Prostate gland (tissue), 2 donors: Measurements from ENCODE around the gene INTS3.

ENCODE experiments used
- POLR2A ChIP-seq: fragments of 450-650 bp; IDR thresholded peaks from one replicate; pipeline ENCODE4 v1.6.1; 2016; ENCODE audit warnings: antibody characterized with exemption, mild to moderate bottlenecking
- POLR2AphosphoS5 ChIP-seq: sonication (generic); formaldehyde crosslinking; IDR thresholded peaks from one replicate; pipeline ENCODE4 v1.6.1; 2017; ENCODE audit warnings: antibody characterized with exemption
- TF ChIP-seq, protein P1 (sequence below), 4 experiments: fragments of 200-600 bp in 2 of 4; fragments of 450-650 bp in 2 of 4; sonication (generic) in 2 of 4; IDR thresholded peaks; 1 replicate in 3 of 4; 2 replicates in 1 of 4; pipeline ENCODE4 v1.5.1; 2016 to 2019; ENCODE audit warnings: antibody characterized with exemption in 4 of 4, mild to moderate bottlenecking in 2 of 4, moderate library complexity in 2 of 4

- TF ChIP-seq POLR2AphosphoS5 (no peak), POLR2A (no peak)
- TF ChIP-seq, protein P1, sequence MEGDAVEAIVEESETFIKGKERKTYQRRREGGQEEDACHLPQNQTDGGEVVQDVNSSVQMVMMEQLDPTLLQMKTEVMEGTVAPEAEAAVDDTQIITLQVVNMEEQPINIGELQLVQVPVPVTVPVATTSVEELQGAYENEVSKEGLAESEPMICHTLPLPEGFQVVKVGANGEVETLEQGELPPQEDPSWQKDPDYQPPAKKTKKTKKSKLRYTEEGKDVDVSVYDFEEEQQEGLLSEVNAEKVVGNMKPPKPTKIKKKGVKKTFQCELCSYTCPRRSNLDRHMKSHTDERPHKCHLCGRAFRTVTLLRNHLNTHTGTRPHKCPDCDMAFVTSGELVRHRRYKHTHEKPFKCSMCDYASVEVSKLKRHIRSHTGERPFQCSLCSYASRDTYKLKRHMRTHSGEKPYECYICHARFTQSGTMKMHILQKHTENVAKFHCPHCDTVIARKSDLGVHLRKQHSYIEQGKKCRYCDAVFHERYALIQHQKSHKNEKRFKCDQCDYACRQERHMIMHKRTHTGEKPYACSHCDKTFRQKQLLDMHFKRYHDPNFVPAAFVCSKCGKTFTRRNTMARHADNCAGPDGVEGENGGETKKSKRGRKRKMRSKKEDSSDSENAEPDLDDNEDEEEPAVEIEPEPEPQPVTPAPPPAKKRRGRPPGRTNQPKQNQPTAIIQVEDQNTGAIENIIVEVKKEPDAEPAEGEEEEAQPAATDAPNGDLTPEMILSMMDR (IDR thresholded peaks at IDR 0.05) = no peak
These were observed 24.8 kb downstream of the INTS3 start for GRCh38 chr1:153752571-153753195.
